ENCODE results near the gene SLC22A14.

DNA sequence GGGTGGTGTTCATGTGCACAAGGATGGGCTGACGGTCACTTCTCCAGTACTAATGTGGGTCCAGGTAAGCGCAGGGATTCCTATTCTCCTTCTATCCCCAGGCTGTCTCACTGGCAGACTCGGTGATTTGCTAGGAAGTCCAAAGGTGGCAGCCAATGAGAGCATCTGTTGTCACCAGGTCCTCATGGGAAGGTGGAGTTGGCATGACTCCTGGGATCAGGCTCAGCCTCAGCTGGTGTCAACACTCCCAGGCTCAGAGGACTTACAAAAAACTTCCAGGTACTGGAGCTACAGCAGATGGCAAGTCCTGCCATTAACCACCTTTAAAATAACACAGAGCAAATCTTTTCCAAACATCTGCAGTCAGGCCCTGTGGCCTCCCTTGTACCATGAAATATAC is 78.3 kb downstream of the SLC22A14 start:
- TF ChIP-seq NFATC3 (IDR thresholded peaks at IDR 0.05) (no peak), RHOXF2B (CRISPR knock-in tag; conservative IDR thresholded peaks at IDR 0.05) (no peak), NR2C1 (IDR thresholded peaks at IDR 0.05) (no peak), NR2C1 (tag; IDR thresholded peaks at IDR 0.05) (no peak), MEF2A (IDR thresholded peaks at IDR 0.05; ENCODE audit: control insufficient read depth, low read depth, low read length) (no peak), ZC3H4 (CRISPR knock-in tag; IDR thresholded peaks at IDR 0.05; ENCODE audit: borderline replicate concordance) (no peak), DPF2 (IDR thresholded peaks at IDR 0.05) (no peak), CHD2 (IDR thresholded peaks at IDR 0.05; ENCODE audit: low read depth, low read length) (no peak), SREBF2 (CRISPR knock-in tag; IDR thresholded peaks at IDR 0.05) (no peak)
- TF ChIP-seq, protein P1, sequence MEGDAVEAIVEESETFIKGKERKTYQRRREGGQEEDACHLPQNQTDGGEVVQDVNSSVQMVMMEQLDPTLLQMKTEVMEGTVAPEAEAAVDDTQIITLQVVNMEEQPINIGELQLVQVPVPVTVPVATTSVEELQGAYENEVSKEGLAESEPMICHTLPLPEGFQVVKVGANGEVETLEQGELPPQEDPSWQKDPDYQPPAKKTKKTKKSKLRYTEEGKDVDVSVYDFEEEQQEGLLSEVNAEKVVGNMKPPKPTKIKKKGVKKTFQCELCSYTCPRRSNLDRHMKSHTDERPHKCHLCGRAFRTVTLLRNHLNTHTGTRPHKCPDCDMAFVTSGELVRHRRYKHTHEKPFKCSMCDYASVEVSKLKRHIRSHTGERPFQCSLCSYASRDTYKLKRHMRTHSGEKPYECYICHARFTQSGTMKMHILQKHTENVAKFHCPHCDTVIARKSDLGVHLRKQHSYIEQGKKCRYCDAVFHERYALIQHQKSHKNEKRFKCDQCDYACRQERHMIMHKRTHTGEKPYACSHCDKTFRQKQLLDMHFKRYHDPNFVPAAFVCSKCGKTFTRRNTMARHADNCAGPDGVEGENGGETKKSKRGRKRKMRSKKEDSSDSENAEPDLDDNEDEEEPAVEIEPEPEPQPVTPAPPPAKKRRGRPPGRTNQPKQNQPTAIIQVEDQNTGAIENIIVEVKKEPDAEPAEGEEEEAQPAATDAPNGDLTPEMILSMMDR (IDR thresholded peaks at IDR 0.05 in 2 of 3, conservative IDR thresholded peaks at IDR 0.05 in 1 of 3; ENCODE audit: insufficient read depth in 2 of 3, low read depth in 1 of 3, low read length in 3 of 3): no peak

Data from K562 (cell line).